ENCODE measurements around the gene SMC5.

SMC5 gene

DNA sequence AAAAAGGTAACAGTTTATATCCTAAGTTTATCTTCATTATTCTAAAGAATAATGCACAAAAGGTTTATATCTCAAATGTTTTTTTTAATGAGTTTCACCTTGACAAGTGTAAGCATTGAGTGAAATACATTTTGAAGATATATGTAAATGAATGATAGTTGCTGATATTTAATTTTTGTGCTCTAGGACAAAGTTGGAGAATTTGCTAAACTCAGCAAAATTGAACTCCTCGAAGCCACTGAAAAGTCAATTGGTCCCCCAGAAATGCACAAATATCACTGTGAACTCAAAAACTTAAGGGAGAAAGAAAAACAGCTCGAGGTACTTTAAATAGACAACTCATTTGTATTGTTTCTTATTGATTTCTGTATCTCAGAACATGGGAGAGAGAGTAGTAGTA, 19.5 kb downstream of the SMC5 start:
- Histone ChIP-seq H3K4me1 (ENCODE audit: insufficient read depth, low read length) (no peaks in the 10 kb centered on the region), H3K9me3 (ENCODE audit: low read length) (no peaks in the 10 kb centered on the region), H3K4me3 (ENCODE audit: low read depth in 1 of 2, low read length in 2 of 2) (no peak overlapping the region), H3K36me3 (ENCODE audit: insufficient read depth, low read length) (peaks cover 26% of the 10 kb centered on the region), H3K27me3 (ENCODE audit: control insufficient read depth in 1 of 2, insufficient read depth in 2 of 2, low read length in 2 of 2) (no peaks in the 10 kb centered on the region), H3K9ac (ENCODE audit: low read length) (no peak overlapping the region), H3K27ac (ENCODE audit: low read depth, low read length) (no peak overlapping the region)

DNA sequence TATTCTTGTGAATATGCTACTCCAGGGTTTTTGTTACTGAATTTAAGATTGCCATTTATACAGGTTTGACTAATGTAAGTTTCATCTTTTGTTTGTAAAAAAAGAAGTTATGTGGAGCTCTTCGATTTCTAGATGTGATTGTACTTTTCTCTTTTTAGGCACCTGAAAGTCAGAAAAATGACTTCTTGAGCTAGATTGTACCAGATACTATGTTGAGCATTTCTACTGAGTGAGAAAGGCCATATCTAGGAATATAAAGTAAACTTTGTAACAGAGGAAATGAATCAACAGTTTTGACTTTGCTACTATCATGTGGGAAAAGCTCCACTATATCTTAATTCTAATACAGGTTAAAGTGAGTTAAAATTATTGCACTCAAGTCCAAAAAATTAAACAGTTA, 25.1 kb downstream of the SMC5 start:
- Histone ChIP-seq H3K4me1 (ENCODE audit: insufficient read depth, low read length) (peaks cover 19% of the 10 kb centered on the region), H3K27ac (ENCODE audit: low read depth, low read length) (no peak overlapping the region), H3K9ac (ENCODE audit: low read length) (no peak overlapping the region), H3K36me3 (ENCODE audit: insufficient read depth, low read length) (peaks cover 30% of the 10 kb centered on the region), H3K27me3 (ENCODE audit: control insufficient read depth in 1 of 2, insufficient read depth in 2 of 2, low read length in 2 of 2) (no peaks in the 10 kb centered on the region), H3K9me3 (ENCODE audit: low read length) (no peaks in the 10 kb centered on the region), H3K4me3 (ENCODE audit: low read depth in 1 of 2, low read length in 2 of 2) (no peak overlapping the region)

DNA sequence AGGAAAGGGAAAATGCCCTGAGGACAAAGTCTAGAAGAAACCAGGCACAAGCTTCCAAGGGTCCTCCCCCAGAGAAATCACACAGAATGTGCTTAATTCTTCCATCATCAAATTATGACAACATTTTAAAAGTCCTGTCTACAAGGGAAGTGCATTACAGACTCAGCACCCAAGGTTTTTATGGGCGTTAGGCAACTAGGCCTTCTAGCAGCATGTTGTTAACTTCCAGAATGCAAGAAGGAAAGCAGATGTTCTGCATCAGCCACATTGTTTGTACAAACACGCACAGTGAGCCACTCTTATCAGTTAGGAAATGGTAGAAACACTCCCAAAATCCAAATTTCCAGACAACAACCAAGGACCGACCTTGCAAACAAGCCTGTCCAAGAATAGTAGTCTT, 26.5 kb downstream of the SMC5 start:
- Histone ChIP-seq H3K4me3 (ENCODE audit: low read depth in 1 of 2, low read length in 2 of 2) (no peak overlapping the region), H3K4me1 (ENCODE audit: insufficient read depth, low read length) (peaks cover 19% of the 10 kb centered on the region), H3K9ac (ENCODE audit: low read length) (no peak overlapping the region), H3K27me3 (ENCODE audit: control insufficient read depth in 1 of 2, insufficient read depth in 2 of 2, low read length in 2 of 2) (no peaks in the 10 kb centered on the region), H3K27ac (ENCODE audit: low read depth, low read length) (no peak overlapping the region), H3K36me3 (ENCODE audit: insufficient read depth, low read length) (peaks cover 30% of the 10 kb centered on the region), H3K9me3 (ENCODE audit: low read length) (no peaks in the 10 kb centered on the region)

DNA sequence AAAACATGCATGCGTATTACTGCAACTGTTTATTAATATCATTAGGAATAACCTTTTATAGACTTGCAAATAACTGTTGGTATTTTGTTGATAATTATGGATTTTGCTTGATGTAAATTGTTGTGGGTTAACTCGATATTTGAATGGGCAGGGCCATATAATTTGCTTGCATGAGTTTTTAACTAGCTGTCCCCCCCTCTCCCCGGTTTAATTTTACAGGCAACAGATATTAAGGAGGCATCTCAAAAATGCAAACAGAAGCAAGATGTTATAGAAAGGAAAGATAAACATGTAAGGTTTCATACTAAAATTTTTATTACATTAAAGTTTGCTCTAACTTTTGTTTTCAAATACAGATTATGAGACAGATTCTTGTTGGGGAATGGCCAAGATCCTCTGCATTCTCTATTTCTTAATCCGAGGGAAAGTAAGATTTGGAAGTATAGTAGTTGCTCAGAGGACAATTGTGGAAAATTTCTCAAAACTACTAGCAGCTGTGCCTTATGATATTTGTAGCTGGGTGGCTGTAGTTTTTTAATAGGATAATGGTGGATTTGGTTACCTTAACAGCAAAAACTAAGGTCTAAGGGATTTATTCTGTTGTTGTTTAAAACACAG, 27.3 kb downstream of the SMC5 start:
- H3K27me3 ChIP-seq (ENCODE audit: control insufficient read depth in 1 of 2, insufficient read depth in 2 of 2, low read length in 2 of 2): no peaks in the 10 kb centered on the region
- H3K4me3 ChIP-seq (ENCODE audit: low read depth in 1 of 2, low read length in 2 of 2): no peak overlapping the region
- no peak overlapping the region for H3K9ac ChIP-seq (ENCODE audit: low read length)
- H3K27ac ChIP-seq (ENCODE audit: low read depth, low read length): no peak overlapping the region
- H3K36me3 ChIP-seq (ENCODE audit: insufficient read depth, low read length): peaks cover 23% of the 10 kb centered on the region
- H3K4me1 ChIP-seq (ENCODE audit: insufficient read depth, low read length): peaks cover 19% of the 10 kb centered on the region
- H3K9me3 ChIP-seq (ENCODE audit: low read length): no peaks in the 10 kb centered on the region

DNA sequence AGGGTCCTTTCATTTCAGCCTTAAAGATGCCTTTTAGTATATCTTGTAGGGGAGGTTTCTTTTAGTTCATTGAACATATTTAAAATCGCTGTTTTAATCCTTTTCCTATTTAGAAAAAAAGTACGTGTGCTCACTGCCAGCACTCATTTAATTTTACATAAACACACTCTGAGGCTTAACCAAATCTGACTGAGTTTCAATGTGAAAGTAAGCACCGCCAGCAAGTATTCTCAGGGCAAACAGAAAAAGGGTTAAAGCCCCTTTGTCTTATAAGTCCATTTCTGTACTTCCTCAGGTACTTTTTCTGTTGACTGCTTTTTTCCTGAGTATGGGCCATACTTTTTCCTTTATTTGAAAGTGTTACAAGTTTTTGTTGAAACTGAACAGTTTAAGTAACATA, 31.8 kb downstream of the SMC5 start:
- Histone ChIP-seq H3K4me3 (ENCODE audit: low read depth in 1 of 2, low read length in 2 of 2) (no peak overlapping the region), H3K27me3 (ENCODE audit: control insufficient read depth in 1 of 2, insufficient read depth in 2 of 2, low read length in 2 of 2) (no peaks in the 10 kb centered on the region), H3K4me1 (ENCODE audit: insufficient read depth, low read length) (peaks cover 3% of the 10 kb centered on the region), H3K27ac (ENCODE audit: low read depth, low read length) (no peak overlapping the region), H3K9me3 (ENCODE audit: low read length) (peaks cover 5% of the 10 kb centered on the region), H3K36me3 (ENCODE audit: insufficient read depth, low read length) (no peaks in the 10 kb centered on the region), H3K9ac (ENCODE audit: low read length) (no peak overlapping the region)

DNA sequence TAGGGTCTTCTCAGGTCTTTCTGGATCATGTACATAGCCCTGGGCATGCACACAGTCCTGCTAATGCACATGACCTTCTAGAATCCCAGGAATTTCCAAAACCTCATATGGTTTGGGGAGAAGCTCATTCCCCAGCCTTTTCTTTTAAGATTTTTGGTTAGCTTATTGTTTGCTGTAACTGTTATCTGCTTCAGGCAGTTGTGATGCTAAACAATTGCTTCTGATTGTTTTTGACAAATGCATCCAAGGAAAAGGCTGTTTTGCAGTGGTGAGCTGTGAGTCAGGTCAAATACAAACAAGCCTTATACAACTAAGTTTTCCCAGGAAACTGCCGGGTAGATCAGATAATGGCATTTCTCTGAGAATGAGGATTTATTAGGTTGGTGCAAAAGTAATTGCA, 32.7 kb downstream of the SMC5 start:
- Histone ChIP-seq H3K9ac (ENCODE audit: low read length) (no peak overlapping the region), H3K4me3 (ENCODE audit: low read depth in 1 of 2, low read length in 2 of 2) (no peak overlapping the region), H3K36me3 (ENCODE audit: insufficient read depth, low read length) (no peaks in the 10 kb centered on the region), H3K4me1 (ENCODE audit: insufficient read depth, low read length) (no peaks in the 10 kb centered on the region), H3K9me3 (ENCODE audit: low read length) (peaks cover 5% of the 10 kb centered on the region), H3K27ac (ENCODE audit: low read depth, low read length) (no peak overlapping the region), H3K27me3 (ENCODE audit: control insufficient read depth in 1 of 2, insufficient read depth in 2 of 2, low read length in 2 of 2) (no peaks in the 10 kb centered on the region)

DNA sequence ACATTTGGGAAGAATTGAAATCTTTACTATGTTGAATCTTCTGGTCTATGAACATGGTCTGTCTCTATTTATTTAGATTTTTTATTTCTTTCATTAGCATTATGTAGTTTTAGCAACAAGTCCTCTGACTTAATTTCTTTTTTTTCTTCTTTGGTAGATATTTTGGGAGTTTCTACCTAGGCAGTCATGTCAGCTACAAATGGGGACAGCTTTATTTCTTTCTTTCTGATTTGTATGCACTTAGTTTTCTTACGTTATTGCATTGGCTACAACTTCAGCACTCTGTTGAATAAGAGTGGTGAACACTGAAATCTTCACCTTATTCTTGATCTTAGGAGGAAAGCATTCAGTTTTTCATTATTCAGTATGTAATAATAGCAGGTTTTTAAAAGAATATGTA, 33.5 kb downstream of the SMC5 start:
- Histone ChIP-seq H3K9me3 (ENCODE audit: low read length) (peaks cover 5% of the 10 kb centered on the region), H3K27me3 (ENCODE audit: control insufficient read depth in 1 of 2, insufficient read depth in 2 of 2, low read length in 2 of 2) (no peaks in the 10 kb centered on the region), H3K36me3 (ENCODE audit: insufficient read depth, low read length) (no peaks in the 10 kb centered on the region), H3K27ac (ENCODE audit: low read depth, low read length) (no peak overlapping the region), H3K4me3 (ENCODE audit: low read depth in 1 of 2, low read length in 2 of 2) (no peak overlapping the region), H3K4me1 (ENCODE audit: insufficient read depth, low read length) (no peaks in the 10 kb centered on the region), H3K9ac (ENCODE audit: low read length) (no peak overlapping the region)

DNA sequence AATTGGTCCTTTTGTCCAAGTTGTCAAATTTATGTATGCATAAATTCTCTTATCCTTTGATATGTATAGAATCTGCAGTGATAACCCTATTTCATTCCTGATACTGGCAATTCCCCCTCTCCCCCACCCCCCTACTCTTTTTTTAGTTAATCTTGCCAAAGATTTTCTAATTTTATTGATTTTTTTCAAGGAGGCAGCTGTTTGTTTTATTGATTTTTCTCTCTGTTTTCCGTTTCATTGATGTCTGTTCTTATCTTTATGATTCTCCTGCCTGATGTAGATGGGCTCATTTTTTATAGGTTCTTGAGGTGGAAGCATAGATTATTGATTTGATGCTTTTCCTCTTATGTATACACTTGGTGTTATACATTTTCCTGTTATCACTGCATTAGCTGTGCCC, 34.4 kb downstream of the SMC5 start:
- H3K27ac ChIP-seq (ENCODE audit: low read depth, low read length): no peak overlapping the region

DNA sequence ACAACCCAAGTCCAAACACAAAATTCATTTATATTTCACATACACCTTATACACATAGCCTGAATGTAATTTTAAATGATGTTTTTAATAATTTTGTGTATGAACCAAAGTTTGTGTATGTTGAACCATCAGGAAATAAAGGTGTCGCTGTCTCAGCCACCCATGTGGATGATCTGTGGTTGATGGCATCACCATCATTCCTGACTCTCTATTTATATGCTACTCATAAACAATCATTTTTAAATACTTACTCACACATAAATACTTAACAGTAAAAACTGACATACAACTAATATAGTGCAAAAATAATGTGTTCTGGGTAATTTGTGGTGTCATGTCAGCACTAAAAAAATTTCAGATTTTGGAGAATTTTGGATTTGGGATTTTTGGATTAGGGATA, 38.4 kb downstream of the SMC5 start:
- H3K4me1 ChIP-seq (ENCODE audit: insufficient read depth, low read length): no peaks in the 10 kb centered on the region
- H3K36me3 ChIP-seq (ENCODE audit: insufficient read depth, low read length): peaks cover 15% of the 10 kb centered on the region
- no peaks in the 10 kb centered on the region for H3K27me3 ChIP-seq (ENCODE audit: control insufficient read depth in 1 of 2, insufficient read depth in 2 of 2, low read length in 2 of 2)
- no peak overlapping the region for H3K4me3 ChIP-seq (ENCODE audit: low read depth in 1 of 2, low read length in 2 of 2)
- H3K9me3 ChIP-seq (ENCODE audit: low read length): peaks cover 5% of the 10 kb centered on the region
- no peak overlapping the region for H3K9ac ChIP-seq (ENCODE audit: low read length)
- no peak overlapping the region for H3K27ac ChIP-seq (ENCODE audit: low read depth, low read length)

More for the DNA sequence above, 34.4 kb downstream of the SMC5 start:
- Histone ChIP-seq H3K9me3 (ENCODE audit: low read length) (peaks cover 5% of the 10 kb centered on the region), H3K4me1 (ENCODE audit: insufficient read depth, low read length) (no peaks in the 10 kb centered on the region), H3K4me3 (ENCODE audit: low read depth in 1 of 2, low read length in 2 of 2) (no peak overlapping the region), H3K27me3 (ENCODE audit: control insufficient read depth in 1 of 2, insufficient read depth in 2 of 2, low read length in 2 of 2) (no peaks in the 10 kb centered on the region), H3K36me3 (ENCODE audit: insufficient read depth, low read length) (peaks cover 5% of the 10 kb centered on the region), H3K9ac (ENCODE audit: low read length) (no peak overlapping the region)

DNA sequence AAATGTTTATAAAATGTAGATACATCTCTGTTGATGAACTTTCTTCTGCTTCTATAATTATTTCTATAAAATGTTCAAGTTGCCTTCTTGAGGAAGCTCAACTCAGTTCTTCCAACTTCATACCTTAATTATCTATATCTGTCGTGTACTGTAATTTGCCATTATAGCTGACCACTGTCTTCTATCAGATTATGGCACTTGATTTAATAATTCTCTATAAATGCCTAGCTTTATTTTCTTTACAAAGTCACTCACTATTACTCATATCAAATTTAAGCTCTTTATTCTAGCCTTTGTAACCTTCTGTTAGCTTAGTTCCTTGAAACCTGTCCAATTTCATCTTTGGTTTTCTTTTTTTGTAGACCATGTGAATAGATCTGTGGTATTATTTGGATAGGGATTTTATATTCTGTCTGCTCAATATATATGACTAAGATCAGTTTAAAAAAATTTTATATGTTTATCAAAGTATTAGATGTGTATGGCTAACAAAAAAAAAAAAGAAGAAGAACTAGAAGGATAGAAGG, 39.5 kb downstream of the SMC5 start:
- Histone ChIP-seq H3K9me3 (ENCODE audit: low read length) (no peaks in the 10 kb centered on the region), H3K27me3 (ENCODE audit: control insufficient read depth in 1 of 2, insufficient read depth in 2 of 2, low read length in 2 of 2) (no peaks in the 10 kb centered on the region), H3K36me3 (ENCODE audit: insufficient read depth, low read length) (peaks cover 15% of the 10 kb centered on the region), H3K4me3 (ENCODE audit: low read depth in 1 of 2, low read length in 2 of 2) (no peak overlapping the region), H3K4me1 (ENCODE audit: insufficient read depth, low read length) (no peaks in the 10 kb centered on the region), H3K27ac (ENCODE audit: low read depth, low read length) (no peak overlapping the region), H3K9ac (ENCODE audit: low read length) (no peak overlapping the region)

DNA sequence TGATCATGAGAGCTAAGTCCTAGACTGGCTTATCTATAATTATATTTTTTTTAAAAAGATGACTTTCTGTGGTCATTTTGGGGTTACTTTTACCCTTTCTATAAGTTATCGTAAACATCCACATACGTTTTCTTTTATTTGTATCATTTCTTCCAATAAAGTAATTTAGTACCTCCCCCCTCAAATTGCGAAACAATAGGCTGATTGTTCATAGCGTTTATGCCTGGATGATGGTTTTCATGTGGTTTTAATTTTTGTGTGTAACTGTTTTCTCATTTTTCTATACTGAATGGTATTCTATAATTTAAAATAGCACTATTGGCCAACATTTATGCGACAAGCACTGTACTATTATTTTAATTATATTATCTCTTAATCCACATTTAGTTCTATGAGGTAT, 44.5 kb downstream of the SMC5 start:
- Histone ChIP-seq H3K4me3 (ENCODE audit: low read depth in 1 of 2, low read length in 2 of 2) (no peak overlapping the region), H3K36me3 (ENCODE audit: insufficient read depth, low read length) (peaks cover 18% of the 10 kb centered on the region), H3K4me1 (ENCODE audit: insufficient read depth, low read length) (no peaks in the 10 kb centered on the region), H3K27ac (ENCODE audit: low read depth, low read length) (no peak overlapping the region), H3K9ac (ENCODE audit: low read length) (no peak overlapping the region), H3K27me3 (ENCODE audit: control insufficient read depth in 1 of 2, insufficient read depth in 2 of 2, low read length in 2 of 2) (no peaks in the 10 kb centered on the region), H3K9me3 (ENCODE audit: low read length) (no peaks in the 10 kb centered on the region)

DNA sequence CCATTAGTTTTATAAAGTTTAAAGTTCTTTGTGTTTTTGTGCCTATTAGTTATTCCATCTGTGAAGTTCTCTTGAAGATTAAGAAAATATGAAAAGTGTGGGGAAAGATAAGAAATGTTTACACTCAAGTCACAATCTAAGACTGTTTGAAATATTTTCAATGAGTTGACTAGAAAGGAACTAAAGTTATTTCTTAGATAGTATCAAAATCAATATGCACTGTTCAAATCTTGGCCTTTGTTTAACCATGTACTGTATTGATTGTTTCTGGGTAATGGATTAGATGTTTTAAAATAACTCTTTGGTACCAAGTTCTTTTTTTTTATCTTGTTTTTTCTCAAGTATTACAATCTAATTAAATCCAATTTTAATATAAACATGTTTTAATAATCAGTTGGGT, 46.0 kb downstream of the SMC5 start:
- Histone ChIP-seq H3K4me1 (ENCODE audit: insufficient read depth, low read length) (no peaks in the 10 kb centered on the region), H3K36me3 (ENCODE audit: insufficient read depth, low read length) (peaks cover 15% of the 10 kb centered on the region), H3K9me3 (ENCODE audit: low read length) (no peaks in the 10 kb centered on the region), H3K4me3 (ENCODE audit: low read depth in 1 of 2, low read length in 2 of 2) (no peak overlapping the region), H3K27me3 (ENCODE audit: control insufficient read depth in 1 of 2, insufficient read depth in 2 of 2, low read length in 2 of 2) (no peaks in the 10 kb centered on the region), H3K27ac (ENCODE audit: low read depth, low read length) (no peak overlapping the region), H3K9ac (ENCODE audit: low read length) (no peak overlapping the region)

Measured in muscle layer of colon (tissue), 2 donors.